Measurements from ENCODE around the gene AVL9. TPM values are rescaled to one million over a fixed set of nuclear protein-coding genes. Genes with fewer than 3 reads are reported as not detected.
"Not testable (repeated sequence)": the region's sequence is repeated elsewhere in the genome, so short reads cannot be mapped to it uniquely, and the experiment has no call there.

Gene AVL9
- total and polyA plus RNA-seq, 9 of the 15 experiments (the other 6 are each of a cell fraction or from before 2014, with no cell fraction given) = 6.4 to 66.2 (median 30.1) TPM

DNA sequence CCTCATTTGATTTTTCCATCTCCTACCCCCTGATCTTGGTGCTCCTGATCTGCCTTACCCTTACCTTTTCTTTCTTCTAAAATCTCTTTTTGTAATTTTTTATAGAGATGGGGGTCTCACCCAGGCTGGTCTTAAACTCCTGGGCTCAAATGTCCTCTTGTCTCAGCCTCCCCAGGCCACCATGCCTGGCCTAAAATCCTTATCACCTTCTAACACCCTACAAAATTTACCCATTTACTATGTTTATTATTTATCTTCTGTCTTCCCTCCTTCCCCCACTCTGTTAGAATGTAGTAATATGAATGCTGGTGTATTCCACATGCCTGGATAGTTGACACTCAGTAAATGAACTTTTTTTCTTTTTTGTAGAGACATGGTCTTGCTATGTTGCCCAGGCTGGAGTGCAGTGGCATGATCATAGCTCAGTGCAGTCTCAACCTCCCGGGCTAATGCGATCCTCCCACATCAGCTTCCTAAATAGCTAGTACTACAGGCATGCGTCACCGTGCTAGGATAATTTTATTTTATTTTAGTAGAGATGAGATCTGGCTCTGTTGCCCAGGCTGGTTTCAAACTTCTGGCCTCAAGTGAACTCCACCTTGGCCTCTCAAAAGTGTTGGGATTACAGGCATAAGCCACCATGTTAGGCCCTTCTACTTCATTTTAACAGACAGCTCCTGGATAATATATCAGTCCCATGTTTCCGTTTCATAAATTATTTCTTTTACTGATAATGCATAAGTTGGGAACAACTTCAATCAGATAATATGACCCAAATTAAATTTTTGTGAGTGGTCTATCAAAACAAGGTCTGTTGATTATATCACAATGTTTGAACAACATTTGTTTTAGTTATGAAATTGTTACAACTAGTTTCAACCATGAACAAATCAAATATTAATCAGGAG is 136.6 kb downstream of the AVL9 start:
- peak in 2 of 4 experiments; percentile 11 to 44 for DNase-seq (ENCODE audit: extremely low read depth in 1 of 4, low spot score in 3 of 4)
- POLR2A ChIA-PET = interaction anchor here (0.6 kb wide), 1 partner anchor 99 kb away, joined by 3 read pairs; no protein-coding TSS in a partner anchor
- BruUV-seq (replicated peaks); H3K36me3 ChIP-seq (ENCODE audit: control insufficient read depth, insufficient read depth, low read length); H3K4me3 ChIP-seq; H3K4me1 ChIP-seq (replicated peaks in 1 of 2; ENCODE audit: control insufficient read depth in 2 of 2, insufficient read depth in 2 of 2, low read length in 2 of 2); H3K9me3 ChIP-seq (replicated peaks; ENCODE audit: control insufficient read depth, insufficient read depth, low read depth, low read length); FAIRE-seq; H3K27me3 ChIP-seq (ENCODE audit: control insufficient read depth in 2 of 2, insufficient read depth in 2 of 2, low read length in 2 of 2); H3K79me2 ChIP-seq (ENCODE audit: control insufficient read depth, insufficient read depth, low read length); in situ Hi-C loops (cut with MboI); intact Hi-C loops (cut with micrococcal nuclease); H3K9me1 ChIP-seq (ENCODE audit: control insufficient read depth, insufficient read depth, low read length); H3K9ac ChIP-seq (ENCODE audit: insufficient read depth in 1 of 2, low read depth in 2 of 2, low read length in 2 of 2); H4K20me1 ChIP-seq (replicated peaks; ENCODE audit: control insufficient read depth, insufficient read depth, low read length); CTCF ChIA-PET (ENCODE audit: low intra/inter-chr PET ratio): not testable (repeated sequence)
- Histone ChIP-seq H3K27ac (ENCODE audit: extremely low read depth, low read depth, low read length) (peak overlapping the region; percentile 40), H3K4me2 (ENCODE audit: insufficient read depth, low read length) (peak overlapping the region; percentile 26; the same call in 1 of the 2 replicates), H2AFZ (ENCODE audit: low read depth, low read length) (peak overlapping the region; percentile 73)
- TF ChIP-seq CBFA2T3 (IDR thresholded peaks at IDR 0.05) (peak; percentile 66), CBFA2T2 (conservative IDR thresholded peaks at IDR 0.05) (peak; percentile 23; the same call in 1 of the 2 replicates), ZNF121 (CRISPR knock-in tag; conservative IDR thresholded peaks at IDR 0.05) (peak; percentile 55), DPF2 (IDR thresholded peaks at IDR 0.05) (peak; percentile 69), ZNF592 (IDR thresholded peaks at IDR 0.05) (peak; percentile 22; the same call in 1 of the 2 replicates), ARID1B (IDR thresholded peaks at IDR 0.05) (peak; percentile 66), TAL1 (IDR thresholded peaks at IDR 0.05) (peak; percentile 69), TCF3 (CRISPR knock-in tag; IDR thresholded peaks at IDR 0.05) (peak; percentile 49), EP300 (IDR thresholded peaks at IDR 0.05; ENCODE audit: low read length) (peak; percentile 21; the same call in 1 of the 2 replicates), BCOR (IDR thresholded peaks at IDR 0.05) (peak; percentile 51; the same call in 1 of the 2 replicates)
- WGBS (ENCODE audit: insufficient coverage, low coverage, missing lambda C conversion rate) = 36% methylated on average over 5 of the region's 5 CpGs
- ATAC-seq = peak; percentile 69

- H3K27me3 ChIP-seq (ENCODE audit: control insufficient read depth in 2 of 2, insufficient read depth in 2 of 2, low read length in 2 of 2); H3K9me1 ChIP-seq (ENCODE audit: control insufficient read depth, insufficient read depth, low read length); POLR2A ChIA-PET; BruUV-seq (replicated peaks); H3K9ac ChIP-seq (ENCODE audit: insufficient read depth in 1 of 2, low read depth in 2 of 2, low read length in 2 of 2); H3K9me3 ChIP-seq (replicated peaks; ENCODE audit: control insufficient read depth, insufficient read depth, low read depth, low read length); CTCF ChIA-PET (ENCODE audit: low intra/inter-chr PET ratio); intact Hi-C loops (cut with micrococcal nuclease); DNase-seq (ENCODE audit: extremely low read depth in 1 of 4, low spot score in 3 of 4); H3K4me3 ChIP-seq; H3K79me2 ChIP-seq (ENCODE audit: control insufficient read depth, insufficient read depth, low read length); H4K20me1 ChIP-seq (replicated peaks; ENCODE audit: control insufficient read depth, insufficient read depth, low read length); H3K36me3 ChIP-seq (ENCODE audit: control insufficient read depth, insufficient read depth, low read length); H3K27ac ChIP-seq (ENCODE audit: extremely low read depth, low read depth, low read length); H2AFZ ChIP-seq (ENCODE audit: low read depth, low read length); H3K4me2 ChIP-seq (ENCODE audit: insufficient read depth, low read length); in situ Hi-C loops (cut with MboI); H3K4me1 ChIP-seq (replicated peaks in 1 of 2; ENCODE audit: control insufficient read depth in 2 of 2, insufficient read depth in 2 of 2, low read length in 2 of 2): not testable (repeated sequence)
- no CpG with 5 or more reads among the region's 1 CpG for WGBS (ENCODE audit: insufficient coverage, low coverage, missing lambda C conversion rate)
- ATAC-seq (peak; percentile 39; the same call in 2 of the 3 replicates), FAIRE-seq (peak; percentile 35)
Observed at GRCh38 chr7:32633446-32633845, 138.2 kb downstream of the AVL9 start.

All from K562 (cell line).